IPS-20b (cell line): ENCODE data around the gene BPTF.
"Not testable (repeated sequence)": the region's sequence is repeated elsewhere in the genome, so short reads cannot be mapped to it uniquely, and the experiment has no call there.

Source experiments
- H3K27ac ChIP-seq: one replicate; pipeline ENCODE4 v1.5.1; 2013; ENCODE audit warnings: low read length
- H3K27me3 ChIP-seq: 2 replicates; pipeline ENCODE4 v1.6.1; 2013; ENCODE audit warnings: mild to moderate bottlenecking, low read length, inconsistent platforms; ENCODE audit not compliant: insufficient read depth
- H3K36me3 ChIP-seq: 2 replicates; pipeline ENCODE4 v1.6.1; 2013; ENCODE audit warnings: low read depth, mild to moderate bottlenecking, inconsistent platforms, low read length, moderate library complexity; ENCODE audit not compliant: insufficient read depth
- H3K4me1 ChIP-seq: 2 replicates; pipeline ENCODE4 v1.6.1; 2013; ENCODE audit warnings: mild to moderate bottlenecking, control low read depth, inconsistent platforms, low read length, moderate library complexity; ENCODE audit not compliant: insufficient read depth
- H3K4me3 ChIP-seq: 2 replicates; pipeline ENCODE4 v1.5.1; 2013; ENCODE audit warnings: mild to moderate bottlenecking, low read length, inconsistent platforms
- H3K9ac ChIP-seq: 2 replicates; pipeline ENCODE4 v1.6.1; 2013; ENCODE audit warnings: low read depth, mild to moderate bottlenecking, inconsistent platforms, low read length, moderate library complexity
- H3K9me3 ChIP-seq: 2 replicates; pipeline ENCODE4 v1.6.1; 2013; ENCODE audit warnings: mild to moderate bottlenecking, low read depth, low read length, inconsistent platforms; ENCODE audit not compliant: insufficient read depth

BPTF gene

GRCh38 chr17:67902511-67903231 lies 77.4 kb downstream of the BPTF start:
- Histone ChIP-seq H3K9me3 (no peaks in the 10 kb centered on the region), H3K4me3 (no peak overlapping the region), H3K36me3 (peaks cover 96% of the 10 kb centered on the region), H3K9ac (no peak overlapping the region), H3K27ac (no peak overlapping the region), H3K4me1 (no peaks in the 10 kb centered on the region), H3K27me3 (no peaks in the 10 kb centered on the region)

- H3K4me3 ChIP-seq, H3K27me3 ChIP-seq: not testable (repeated sequence)
- peaks cover 98% of the 10 kb centered on the region for H3K36me3 ChIP-seq
Observed at GRCh38 chr17:67905298-67905697, 80.0 kb downstream of the BPTF start.

GRCh38 chr17:67910117-67910803 lies 85.0 kb downstream of the BPTF start:
- not testable (repeated sequence) for H3K4me3 ChIP-seq, H3K27me3 ChIP-seq, H3K9me3 ChIP-seq, H3K27ac ChIP-seq, H3K9ac ChIP-seq, H3K4me1 ChIP-seq
- H3K36me3 ChIP-seq = peaks cover 96% of the 10 kb centered on the region

More at GRCh38 chr17:67905298-67905697, 80.0 kb downstream of the BPTF start:
- H3K4me1 ChIP-seq, H3K9ac ChIP-seq, H3K27ac ChIP-seq, H3K9me3 ChIP-seq: not testable (repeated sequence)

GRCh38 chr17:67911059-67911782 lies 85.9 kb downstream of the BPTF start:
- Histone ChIP-seq H3K4me3 (no peak overlapping the region), H3K4me1 (no peaks in the 10 kb centered on the region), H3K27me3 (no peaks in the 10 kb centered on the region), H3K9ac (no peak overlapping the region), H3K9me3 (no peaks in the 10 kb centered on the region), H3K36me3 (peaks cover 95% of the 10 kb centered on the region), H3K27ac (no peak overlapping the region)

- peaks cover 90% of the 10 kb centered on the region for H3K36me3 ChIP-seq
- H3K27me3 ChIP-seq = no peaks in the 10 kb centered on the region
- no peak overlapping the region for H3K27ac ChIP-seq
- no peaks in the 10 kb centered on the region for H3K9me3 ChIP-seq
- no peak overlapping the region for H3K9ac ChIP-seq
- H3K4me1 ChIP-seq = no peaks in the 10 kb centered on the region
- H3K4me3 ChIP-seq = no peak overlapping the region
Observed at GRCh38 chr17:67912088-67912487, 86.8 kb downstream of the BPTF start.

GRCh38 chr17:67912656-67913055 lies 87.4 kb downstream of the BPTF start:
- Histone ChIP-seq H3K4me3 (no peak overlapping the region), H3K9me3 (no peaks in the 10 kb centered on the region), H3K27me3 (no peaks in the 10 kb centered on the region), H3K4me1 (no peaks in the 10 kb centered on the region), H3K27ac (no peak overlapping the region), H3K9ac (no peak overlapping the region), H3K36me3 (peaks cover 86% of the 10 kb centered on the region)

- no peaks in the 10 kb centered on the region for H3K27me3 ChIP-seq
- H3K4me3 ChIP-seq = no peak overlapping the region
- H3K36me3 ChIP-seq = peaks cover 78% of the 10 kb centered on the region
- no peak overlapping the region for H3K9ac ChIP-seq
- no peak overlapping the region for H3K27ac ChIP-seq
- H3K4me1 ChIP-seq = no peaks in the 10 kb centered on the region
- H3K9me3 ChIP-seq = no peaks in the 10 kb centered on the region
Observed at GRCh38 chr17:67920212-67920611, 94.9 kb downstream of the BPTF start.

- H3K36me3 ChIP-seq = peaks cover 87% of the 10 kb centered on the region
- no peaks in the 10 kb centered on the region for H3K9me3 ChIP-seq
- H3K9ac ChIP-seq = no peak overlapping the region
- no peaks in the 10 kb centered on the region for H3K4me1 ChIP-seq
- H3K27ac ChIP-seq = no peak overlapping the region
- no peak overlapping the region for H3K4me3 ChIP-seq
- H3K27me3 ChIP-seq = no peaks in the 10 kb centered on the region
Observed at GRCh38 chr17:67922503-67922902, 97.2 kb downstream of the BPTF start.

GRCh38 chr17:67928842-67929241 lies 103.5 kb downstream of the BPTF start:
- H3K4me3 ChIP-seq, H3K27ac ChIP-seq, H3K27me3 ChIP-seq, H3K9me3 ChIP-seq, H3K4me1 ChIP-seq, H3K9ac ChIP-seq: not testable (repeated sequence)
- peaks cover 98% of the 10 kb centered on the region for H3K36me3 ChIP-seq

GRCh38 chr17:67931227-67931626 lies 105.9 kb downstream of the BPTF start:
- no peaks in the 10 kb centered on the region for H3K9me3 ChIP-seq
- H3K4me3 ChIP-seq = no peak overlapping the region
- H3K36me3 ChIP-seq = peaks cover 99% of the 10 kb centered on the region
- no peak overlapping the region for H3K27ac ChIP-seq
- H3K27me3 ChIP-seq = no peaks in the 10 kb centered on the region
- no peak overlapping the region for H3K9ac ChIP-seq
- H3K4me1 ChIP-seq = no peaks in the 10 kb centered on the region

- no peaks in the 10 kb centered on the region; the same call in 1 of the 2 replicates for H3K9me3 ChIP-seq
- no peak overlapping the region for H3K27ac ChIP-seq
- H3K9ac ChIP-seq = no peak overlapping the region
- no peak overlapping the region for H3K4me3 ChIP-seq
- H3K27me3 ChIP-seq = no peaks in the 10 kb centered on the region
- no peaks in the 10 kb centered on the region for H3K4me1 ChIP-seq
- peaks cover 100% of the 10 kb centered on the region for H3K36me3 ChIP-seq
Observed at GRCh38 chr17:67942810-67943209, 117.5 kb downstream of the BPTF start.

- H3K36me3 ChIP-seq = peaks cover 100% of the 10 kb centered on the region
- no peak overlapping the region for H3K9ac ChIP-seq
- no peak overlapping the region for H3K4me3 ChIP-seq
- H3K27me3 ChIP-seq = no peaks in the 10 kb centered on the region
- H3K27ac ChIP-seq = no peak overlapping the region
- no peaks in the 10 kb centered on the region for H3K4me1 ChIP-seq
- H3K9me3 ChIP-seq = no peaks in the 10 kb centered on the region; the same call in 1 of the 2 replicates
Observed at GRCh38 chr17:67944035-67944434, 118.7 kb downstream of the BPTF start.
